ENCODE data around the gene SESN1. TPM values are rescaled to one million over a fixed set of nuclear protein-coding genes. Genes with fewer than 3 reads are reported as not detected.
A peak's percentile ranks its signal among the peaks of the same experiment; 100 is the strongest.
"Not testable (repeated sequence)": the region's sequence is repeated elsewhere in the genome, so short reads cannot be mapped to it uniquely, and the experiment has no call there.

The SESN1 gene
- total RNA-seq, 4 donors from 2014 or later, result 32.3 to 104 (median 70.7) TPM

DNA sequence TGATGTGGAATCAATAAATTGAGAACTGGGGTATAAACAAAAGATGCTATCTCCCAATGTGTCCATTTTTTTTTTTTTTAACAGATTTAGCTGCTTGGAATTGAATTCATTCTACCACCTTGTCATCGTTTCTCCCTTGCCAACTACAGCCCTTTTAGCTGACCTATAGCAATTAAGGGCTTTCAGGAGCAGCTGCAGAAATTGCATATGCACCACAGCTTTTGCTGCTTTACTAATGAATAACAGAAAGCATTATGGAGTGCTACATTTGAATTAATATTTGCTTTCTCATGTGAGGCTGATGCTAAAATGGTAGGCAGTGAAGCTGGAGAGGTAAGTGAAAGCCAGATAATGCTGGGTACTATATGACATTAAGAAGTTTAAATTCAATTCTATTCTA lies 5.7 kb downstream of the SESN1 start:
- Histone ChIP-seq H3K27me3 (no peaks in the 10 kb centered on the region), H3K27ac (no peak overlapping the region), H3K9me3 (no peaks in the 10 kb centered on the region), H3K4me1 (peaks cover 0 to 12% of the 10 kb centered on the region in 2 donors), H3K4me3 (no peak overlapping the region), H3K36me3 (no peaks in the 10 kb centered on the region)
- intact Hi-C loops (cut with DNase I; ENCODE audit: low total_unique reads), result no loop called here
- TF ChIP-seq, protein P1, sequence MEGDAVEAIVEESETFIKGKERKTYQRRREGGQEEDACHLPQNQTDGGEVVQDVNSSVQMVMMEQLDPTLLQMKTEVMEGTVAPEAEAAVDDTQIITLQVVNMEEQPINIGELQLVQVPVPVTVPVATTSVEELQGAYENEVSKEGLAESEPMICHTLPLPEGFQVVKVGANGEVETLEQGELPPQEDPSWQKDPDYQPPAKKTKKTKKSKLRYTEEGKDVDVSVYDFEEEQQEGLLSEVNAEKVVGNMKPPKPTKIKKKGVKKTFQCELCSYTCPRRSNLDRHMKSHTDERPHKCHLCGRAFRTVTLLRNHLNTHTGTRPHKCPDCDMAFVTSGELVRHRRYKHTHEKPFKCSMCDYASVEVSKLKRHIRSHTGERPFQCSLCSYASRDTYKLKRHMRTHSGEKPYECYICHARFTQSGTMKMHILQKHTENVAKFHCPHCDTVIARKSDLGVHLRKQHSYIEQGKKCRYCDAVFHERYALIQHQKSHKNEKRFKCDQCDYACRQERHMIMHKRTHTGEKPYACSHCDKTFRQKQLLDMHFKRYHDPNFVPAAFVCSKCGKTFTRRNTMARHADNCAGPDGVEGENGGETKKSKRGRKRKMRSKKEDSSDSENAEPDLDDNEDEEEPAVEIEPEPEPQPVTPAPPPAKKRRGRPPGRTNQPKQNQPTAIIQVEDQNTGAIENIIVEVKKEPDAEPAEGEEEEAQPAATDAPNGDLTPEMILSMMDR (IDR thresholded peaks at IDR 0.05), result no peak
- TF ChIP-seq POLR2A (IDR thresholded peaks at IDR 0.05), result no peak
- DNase-seq, result no peak

DNA sequence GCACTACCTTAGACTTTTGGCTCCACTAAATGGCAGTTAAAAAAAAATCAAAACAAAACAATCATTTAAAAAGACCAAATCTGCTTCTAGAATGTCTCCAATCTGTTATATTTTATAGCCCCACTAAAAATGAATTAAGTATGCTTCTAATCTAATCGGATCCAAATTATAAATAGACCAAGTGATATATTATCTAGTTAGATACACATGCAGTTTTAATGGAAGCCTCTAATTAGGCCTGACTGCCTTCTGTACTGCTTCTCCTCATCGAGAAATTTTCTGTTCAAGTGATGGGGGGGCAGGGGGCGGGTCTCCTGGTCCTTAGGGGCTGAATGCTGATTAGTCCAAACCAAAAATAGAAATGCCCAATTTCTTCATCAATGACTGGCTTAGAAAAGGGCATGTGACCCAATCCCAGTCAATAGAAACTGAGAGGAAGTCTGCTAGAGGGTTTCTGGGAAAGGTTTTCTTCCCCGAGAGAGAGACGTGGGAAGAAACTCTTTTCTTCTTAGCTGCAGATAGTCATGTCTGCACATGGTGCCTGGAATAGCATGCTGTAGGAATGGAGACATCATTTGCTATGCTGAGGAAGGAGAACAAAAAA lies 6.9 kb downstream of the SESN1 start:
- Histone ChIP-seq H3K36me3 (no peaks in the 10 kb centered on the region), H3K9me3 (no peaks in the 10 kb centered on the region), H3K4me1 (peaks cover 0 to 12% of the 10 kb centered on the region in 2 donors), H3K27ac (peak overlapping the region; percentile 56 to 78), H3K4me3 (no peak overlapping the region), H3K27me3 (no peaks in the 10 kb centered on the region)
- TF ChIP-seq, protein P1 (IDR thresholded peaks at IDR 0.05), result no peak
- TF ChIP-seq POLR2A (IDR thresholded peaks at IDR 0.05), result no peak
- peak; percentile 25 to 30 for DNase-seq
- intact Hi-C loops (cut with DNase I; ENCODE audit: low total_unique reads), result no loop called here

DNA sequence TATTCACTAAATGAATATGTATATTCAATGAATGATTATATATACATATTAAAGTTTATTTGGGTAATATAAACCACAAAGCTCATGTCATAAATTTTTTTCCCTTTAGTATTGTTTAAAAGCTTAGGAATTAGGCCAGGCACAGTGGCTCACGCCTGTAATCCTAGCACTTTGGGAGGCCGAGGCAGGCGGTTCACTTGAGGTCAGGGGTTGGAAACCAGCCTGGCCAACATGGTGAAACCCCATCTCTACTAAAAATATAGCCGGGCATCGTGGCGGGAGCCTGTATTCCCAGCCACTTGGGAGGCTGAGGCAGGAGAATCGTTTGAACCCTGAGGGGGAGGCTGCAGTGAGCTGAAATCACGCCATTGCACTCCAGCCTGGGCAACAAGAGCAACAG lies 10.5 kb downstream of the SESN1 start:
- DNase-seq; H3K27ac ChIP-seq; intact Hi-C loops (cut with DNase I; ENCODE audit: low total_unique reads); H3K9me3 ChIP-seq; H3K36me3 ChIP-seq; H3K4me3 ChIP-seq; H3K27me3 ChIP-seq: not testable (repeated sequence)
- H3K4me1 ChIP-seq, result peaks cover 0 to 14% of the 10 kb centered on the region in 2 donors

DNA sequence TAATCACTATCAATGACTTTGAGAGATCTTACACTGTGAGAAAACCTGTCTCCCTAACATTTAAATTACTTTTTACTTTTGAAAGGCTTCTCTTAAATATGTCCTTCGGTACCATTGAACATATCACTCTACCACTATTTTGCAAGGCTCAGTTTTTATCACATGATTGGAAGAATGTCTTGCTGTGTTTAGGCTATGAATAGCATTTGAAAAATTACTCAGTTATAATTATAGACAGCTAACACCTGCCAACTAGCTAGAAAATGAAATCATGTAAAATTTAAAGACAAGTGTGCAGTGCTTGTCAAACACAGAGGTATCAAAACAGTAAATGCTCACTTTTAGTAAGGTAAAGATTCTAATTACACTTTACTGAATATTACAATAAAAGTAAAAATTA lies 11.0 kb downstream of the SESN1 start:
- no peak overlapping the region for H3K27ac ChIP-seq
- no peak overlapping the region for H3K4me3 ChIP-seq
- no peaks in the 10 kb centered on the region for H3K9me3 ChIP-seq
- DNase-seq, result no peak
- H3K27me3 ChIP-seq, result no peaks in the 10 kb centered on the region
- H3K36me3 ChIP-seq, result no peaks in the 10 kb centered on the region
- intact Hi-C loops (cut with DNase I; ENCODE audit: low total_unique reads), result no loop called here
- H3K4me1 ChIP-seq, result peaks cover 0 to 16% of the 10 kb centered on the region in 2 donors
- TF ChIP-seq POLR2A (IDR thresholded peaks at IDR 0.05), result no peak
- TF ChIP-seq, protein P1 (IDR thresholded peaks at IDR 0.05), result no peak

DNA sequence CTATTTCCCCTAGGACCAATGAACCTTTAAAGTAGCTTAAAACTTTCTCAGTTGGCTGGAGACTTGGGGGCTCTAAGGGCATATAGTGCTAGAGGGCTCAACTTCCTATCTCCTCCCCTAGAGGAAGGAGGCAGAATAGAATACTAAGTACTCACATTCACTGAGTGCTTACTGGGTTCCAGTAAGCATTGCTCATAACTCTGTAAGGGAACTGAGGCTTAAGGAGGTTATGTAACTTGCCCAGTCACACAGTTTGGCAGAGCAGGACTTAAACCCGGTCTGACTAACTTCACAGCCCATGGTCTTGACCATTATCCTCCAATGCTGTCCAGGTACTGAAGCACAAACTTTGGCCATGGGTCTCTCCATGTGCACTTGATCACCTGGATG lies 12.5 kb downstream of the SESN1 start:
- no peaks in the 10 kb centered on the region for H3K27me3 ChIP-seq
- peak overlapping the region; percentile 16 to 82 for H3K27ac ChIP-seq
- no peak for DNase-seq
- no peak for TF ChIP-seq POLR2A (IDR thresholded peaks at IDR 0.05)
- TF ChIP-seq, protein P1 (IDR thresholded peaks at IDR 0.05), result no peak
- no peaks in the 10 kb centered on the region for H3K36me3 ChIP-seq
- peaks cover 0 to 12% of the 10 kb centered on the region in 2 donors for H3K4me1 ChIP-seq
- H3K9me3 ChIP-seq, result no peaks in the 10 kb centered on the region
- H3K4me3 ChIP-seq, result no peak overlapping the region
- intact Hi-C loops (cut with DNase I; ENCODE audit: low total_unique reads), result no loop called here
